Measurements from ENCODE around the gene HECA.
"Not testable (repeated sequence)": the region's sequence is repeated elsewhere in the genome, so short reads cannot be mapped to it uniquely, and the experiment has no call there.

GRCh38 chr6:139228387-139228786 is 93.5 kb downstream of the HECA start:
- TF ChIP-seq CTCF (IDR thresholded peaks at IDR 0.05); MAFK (IDR thresholded peaks at IDR 0.05; ENCODE audit: partially characterized antibody); POLR2A (IDR thresholded peaks at IDR 0.05; ENCODE audit: low read length); CBX8 (IDR thresholded peaks at IDR 0.05); RCOR1 (IDR thresholded peaks at IDR 0.05; ENCODE audit: low read depth, low read length); MAX (IDR thresholded peaks at IDR 0.05); MYC (IDR thresholded peaks at IDR 0.05; ENCODE audit: borderline replicate concordance, low read length); PBX3 (IDR thresholded peaks at IDR 0.05); HDAC2 (IDR thresholded peaks at IDR 0.05); ELK1 (IDR thresholded peaks at IDR 0.05; ENCODE audit: low read depth, low read length): not testable (repeated sequence)

Measured in A549 (cell line).